ENCODE results near the gene E2F3. TPM values are rescaled to one million over a fixed set of nuclear protein-coding genes. Genes with fewer than 3 reads are reported as not detected.

E2F3 gene
- total RNA-seq, 1 experiment from 2014 or later = 13.8 TPM

DNA sequence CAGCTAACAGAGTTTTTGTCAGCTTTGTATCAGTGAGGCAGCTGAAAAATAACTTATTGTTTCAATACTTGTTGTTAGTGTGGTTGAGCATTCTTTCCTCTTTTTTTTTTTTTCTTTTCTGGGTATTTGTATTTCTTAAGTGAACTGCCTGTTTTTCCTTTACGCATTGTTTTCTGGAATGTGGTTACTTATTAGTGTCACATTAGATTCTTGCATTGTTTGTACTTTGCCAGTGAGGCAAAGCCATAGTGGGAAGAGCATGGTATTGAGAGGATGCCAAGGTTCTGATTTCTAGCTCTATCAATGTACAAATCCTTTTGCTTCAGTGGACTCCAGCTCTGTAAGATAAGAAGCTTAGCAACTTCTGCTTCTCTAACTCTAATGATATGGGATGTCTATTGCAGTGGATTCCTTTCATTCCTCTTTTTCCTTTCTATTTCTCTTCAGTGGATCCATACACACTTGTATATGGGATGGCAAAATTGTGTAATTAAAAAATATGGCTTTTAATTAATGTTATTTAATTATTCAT lies 136.5 kb downstream of the E2F3 start:
- Histone ChIP-seq H3K9me3 (ENCODE audit: low read length) (no peaks in the 10 kb centered on the region), H4K20me1 (ENCODE audit: insufficient read depth, low read depth, low read length) (no peaks in the 10 kb centered on the region), H3K4me3 (ENCODE audit: low read length) (no peak overlapping the region), H3K27me3 (ENCODE audit: low read length) (no peaks in the 10 kb centered on the region), H3K36me3 (ENCODE audit: insufficient read depth, low read length) (peaks cover 19% of the 10 kb centered on the region), H3K79me2 (ENCODE audit: low read length) (peaks cover 83% of the 10 kb centered on the region), H3K4me1 (ENCODE audit: low read length) (peaks cover 24% of the 10 kb centered on the region), H3K4me2 (ENCODE audit: low read depth, low read length, poor library complexity, severe bottlenecking) (no peak overlapping the region), H3K9ac (ENCODE audit: low read length) (no peak overlapping the region), H2AFZ (ENCODE audit: low read length) (no peak overlapping the region), H3K9me2 (replicated peaks; ENCODE audit: insufficient read depth, low read length) (no peaks in the 10 kb centered on the region), H3K27ac (ENCODE audit: low read length) (no peak overlapping the region)
- DNase-seq = peak; percentile 30

DNA sequence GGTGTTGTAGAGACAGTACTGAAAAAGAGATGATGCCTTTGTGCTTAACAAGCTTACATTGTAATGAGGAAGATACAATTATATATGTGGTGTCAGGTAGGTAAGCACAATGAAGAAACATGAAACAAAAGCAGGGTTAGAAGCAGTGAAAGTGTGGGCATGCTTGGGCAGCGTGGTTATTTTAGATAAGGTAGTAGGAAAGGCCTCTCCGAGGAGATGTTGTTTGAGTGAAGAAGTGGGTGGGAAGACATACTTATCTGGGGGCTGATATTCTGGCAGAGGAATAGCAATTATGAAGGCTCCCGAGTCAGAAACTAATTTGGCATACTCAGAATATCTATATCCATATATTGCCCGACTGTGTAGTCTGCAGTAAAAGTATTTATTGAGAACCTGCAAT lies 137.2 kb downstream of the E2F3 start:
- H4K20me1 ChIP-seq (ENCODE audit: insufficient read depth, low read depth, low read length) = no peaks in the 10 kb centered on the region
- peaks cover 88% of the 10 kb centered on the region for H3K79me2 ChIP-seq (ENCODE audit: low read length)
- H3K9ac ChIP-seq (ENCODE audit: low read length) = no peak overlapping the region
- peaks cover 18% of the 10 kb centered on the region for H3K4me1 ChIP-seq (ENCODE audit: low read length)
- no peaks in the 10 kb centered on the region for H3K9me2 ChIP-seq (replicated peaks; ENCODE audit: insufficient read depth, low read length)
- no peak overlapping the region for H3K27ac ChIP-seq (ENCODE audit: low read length)
- DNase-seq = no peak
- H3K27me3 ChIP-seq (ENCODE audit: low read length) = no peaks in the 10 kb centered on the region
- no peak overlapping the region for H3K4me3 ChIP-seq (ENCODE audit: low read length)
- H3K36me3 ChIP-seq (ENCODE audit: insufficient read depth, low read length) = peaks cover 21% of the 10 kb centered on the region
- H3K9me3 ChIP-seq (ENCODE audit: low read length) = no peaks in the 10 kb centered on the region
- H3K4me2 ChIP-seq (ENCODE audit: low read depth, low read length, poor library complexity, severe bottlenecking) = no peak overlapping the region
- no peak overlapping the region for H2AFZ ChIP-seq (ENCODE audit: low read length)

DNA sequence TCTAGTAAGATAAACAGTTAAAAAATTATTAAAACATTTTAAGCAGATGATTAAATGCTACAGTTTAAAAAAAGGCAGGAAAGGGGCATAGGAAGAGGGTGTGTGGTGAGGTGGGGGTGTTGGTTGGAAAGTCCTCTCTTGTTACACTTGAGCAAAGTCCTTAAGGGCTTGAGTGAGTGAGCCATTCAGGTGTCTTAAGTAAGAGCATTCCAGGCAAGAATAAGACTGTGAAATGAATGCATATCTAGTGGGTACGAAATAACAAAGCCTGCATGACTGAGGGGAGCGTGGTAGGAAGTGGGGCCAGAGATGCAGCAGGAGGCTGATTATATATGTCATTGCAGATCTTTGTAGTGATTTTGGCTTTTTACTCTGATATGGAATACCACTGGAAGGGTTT lies 137.7 kb downstream of the E2F3 start:
- DNase-seq = peak; percentile 29
- no peaks in the 10 kb centered on the region for H3K27me3 ChIP-seq (ENCODE audit: low read length)
- peaks cover 21% of the 10 kb centered on the region for H3K36me3 ChIP-seq (ENCODE audit: insufficient read depth, low read length)
- H4K20me1 ChIP-seq (ENCODE audit: insufficient read depth, low read depth, low read length) = no peaks in the 10 kb centered on the region
- H3K4me3 ChIP-seq (ENCODE audit: low read length) = no peak overlapping the region
- no peak overlapping the region for H3K27ac ChIP-seq (ENCODE audit: low read length)
- H3K4me2 ChIP-seq (ENCODE audit: low read depth, low read length, poor library complexity, severe bottlenecking) = no peak overlapping the region
- H2AFZ ChIP-seq (ENCODE audit: low read length) = no peak overlapping the region
- H3K4me1 ChIP-seq (ENCODE audit: low read length) = peaks cover 17% of the 10 kb centered on the region
- no peaks in the 10 kb centered on the region for H3K9me2 ChIP-seq (replicated peaks; ENCODE audit: insufficient read depth, low read length)
- no peak overlapping the region for H3K9ac ChIP-seq (ENCODE audit: low read length)
- peaks cover 91% of the 10 kb centered on the region for H3K79me2 ChIP-seq (ENCODE audit: low read length)
- no peaks in the 10 kb centered on the region for H3K9me3 ChIP-seq (ENCODE audit: low read length)

DNA sequence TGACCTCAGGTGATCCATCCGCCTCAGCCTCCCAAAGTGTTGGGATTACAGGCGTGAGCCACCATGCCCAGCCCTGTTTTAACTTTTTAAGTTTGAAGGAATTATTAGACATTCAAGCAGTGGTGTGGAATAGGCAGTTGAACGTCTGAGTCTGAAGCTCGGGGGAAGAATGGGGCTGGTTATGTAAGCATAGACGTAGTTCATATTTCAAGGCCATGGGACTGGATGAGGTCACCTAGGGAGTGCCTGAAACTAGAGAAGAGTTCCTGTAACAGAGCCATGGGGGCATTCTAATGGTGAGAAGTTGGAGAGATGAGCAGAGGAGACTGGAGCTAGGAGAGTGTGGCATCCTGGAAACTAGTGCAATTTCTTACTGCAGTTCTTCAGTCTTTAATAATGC lies 139.0 kb downstream of the E2F3 start:
- peaks cover 87% of the 10 kb centered on the region for H3K79me2 ChIP-seq (ENCODE audit: low read length)

DNA sequence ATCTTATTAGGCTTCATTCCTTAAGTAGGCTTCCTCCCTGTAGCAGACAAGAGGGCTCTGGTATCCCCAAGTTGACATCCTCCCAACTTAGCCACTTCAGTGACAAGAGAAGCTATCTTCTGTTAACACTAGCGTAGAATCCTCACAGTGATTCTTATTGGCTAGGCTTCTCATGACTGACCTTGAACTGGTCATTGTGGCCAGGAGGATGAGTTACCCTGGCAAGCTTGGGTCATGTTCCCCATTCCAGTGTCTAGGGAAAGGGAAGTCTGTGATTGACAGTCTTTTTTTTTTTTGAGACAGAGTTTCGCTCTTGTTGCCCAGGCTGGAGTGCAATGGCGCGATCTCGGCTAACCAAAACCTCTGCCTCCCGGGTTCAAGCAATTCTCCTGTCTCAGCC lies 139.7 kb downstream of the E2F3 start:
- Histone ChIP-seq H3K4me1 (ENCODE audit: low read length) (peaks cover 3% of the 10 kb centered on the region; the same call in 1 of the 2 replicates), H3K9ac (ENCODE audit: low read length) (no peak overlapping the region), H3K9me3 (ENCODE audit: low read length) (no peaks in the 10 kb centered on the region), H3K4me3 (ENCODE audit: low read length) (no peak overlapping the region), H3K4me2 (ENCODE audit: low read depth, low read length, poor library complexity, severe bottlenecking) (no peak overlapping the region), H3K27me3 (ENCODE audit: low read length) (no peaks in the 10 kb centered on the region), H3K79me2 (ENCODE audit: low read length) (peaks cover 85% of the 10 kb centered on the region), H3K9me2 (replicated peaks; ENCODE audit: insufficient read depth, low read length) (no peaks in the 10 kb centered on the region), H3K36me3 (ENCODE audit: insufficient read depth, low read length) (peaks cover 27% of the 10 kb centered on the region), H4K20me1 (ENCODE audit: insufficient read depth, low read depth, low read length) (no peaks in the 10 kb centered on the region), H2AFZ (ENCODE audit: low read length) (no peak overlapping the region), H3K27ac (ENCODE audit: low read length) (no peak overlapping the region)
- DNase-seq = no peak

More for the DNA sequence above, 139.0 kb downstream of the E2F3 start:
- Histone ChIP-seq H3K36me3 (ENCODE audit: insufficient read depth, low read length) (peaks cover 21% of the 10 kb centered on the region), H3K4me2 (ENCODE audit: low read depth, low read length, poor library complexity, severe bottlenecking) (no peak overlapping the region), H3K9ac (ENCODE audit: low read length) (no peak overlapping the region), H3K9me3 (ENCODE audit: low read length) (no peaks in the 10 kb centered on the region), H4K20me1 (ENCODE audit: insufficient read depth, low read depth, low read length) (no peaks in the 10 kb centered on the region), H3K27me3 (ENCODE audit: low read length) (no peaks in the 10 kb centered on the region), H3K4me3 (ENCODE audit: low read length) (no peak overlapping the region), H3K9me2 (replicated peaks; ENCODE audit: insufficient read depth, low read length) (no peaks in the 10 kb centered on the region), H3K4me1 (ENCODE audit: low read length) (peaks cover 10% of the 10 kb centered on the region), H2AFZ (ENCODE audit: low read length) (no peak overlapping the region), H3K27ac (ENCODE audit: low read length) (no peak overlapping the region)
- DNase-seq = peak; percentile 30

DNA sequence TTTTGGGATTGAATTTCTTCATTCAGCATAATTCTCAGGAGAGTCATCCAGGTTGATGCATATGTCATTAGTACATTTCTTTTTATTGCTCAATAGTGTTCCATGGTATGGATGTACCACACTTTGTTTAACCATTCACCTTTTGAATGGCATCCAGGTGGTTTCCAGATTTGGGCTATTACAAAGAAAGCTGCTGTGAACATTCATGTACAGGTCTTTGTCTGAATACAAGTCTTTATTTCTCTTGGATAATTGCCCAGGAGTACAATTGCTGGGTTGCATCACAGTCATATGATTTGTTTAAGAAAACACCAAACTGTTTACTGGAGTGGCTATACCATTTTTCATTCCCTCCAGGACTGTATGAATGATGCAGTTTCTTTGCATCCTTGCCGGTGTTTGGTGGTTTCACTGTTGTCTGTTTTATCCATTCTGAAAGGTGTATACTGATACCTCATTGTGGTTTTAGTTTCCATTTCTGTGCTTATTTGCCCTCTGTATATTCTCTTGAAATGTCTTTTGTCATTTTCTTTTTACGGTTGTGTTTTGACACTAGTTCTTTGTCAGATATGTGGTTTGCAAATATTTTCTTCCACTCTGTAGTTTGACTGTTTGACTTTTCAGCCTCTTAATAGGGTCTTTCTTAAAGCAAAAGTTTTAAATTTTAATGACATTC lies 141.4 kb downstream of the E2F3 start:
- Histone ChIP-seq H3K27me3 (ENCODE audit: low read length) (no peaks in the 10 kb centered on the region), H2AFZ (ENCODE audit: low read length) (no peak overlapping the region), H4K20me1 (ENCODE audit: insufficient read depth, low read depth, low read length) (no peaks in the 10 kb centered on the region), H3K9me3 (ENCODE audit: low read length) (no peaks in the 10 kb centered on the region), H3K36me3 (ENCODE audit: insufficient read depth, low read length) (peaks cover 42% of the 10 kb centered on the region), H3K4me3 (ENCODE audit: low read length) (no peak overlapping the region), H3K27ac (ENCODE audit: low read length) (no peak overlapping the region), H3K79me2 (ENCODE audit: low read length) (peaks cover 83% of the 10 kb centered on the region), H3K4me1 (ENCODE audit: low read length) (no peaks in the 10 kb centered on the region), H3K9me2 (replicated peaks; ENCODE audit: insufficient read depth, low read length) (no peaks in the 10 kb centered on the region), H3K4me2 (ENCODE audit: low read depth, low read length, poor library complexity, severe bottlenecking) (no peak overlapping the region), H3K9ac (ENCODE audit: low read length) (no peak overlapping the region)
- DNase-seq = peak; percentile 37

Small RNA genes within 50 kb of the gene (small RNA-seq; reads per million reads assigned to genes)
- gene RF00019 = not detected
- gene RNU6-141P = not detected

Other genes starting within 250 kb of the E2F3 start
- not detected in 2 replicates for gene MBOAT1, start 189.4 kb upstream of the E2F3 start, total RNA-seq (2014; rRNA removed; shearing (Covaris generic); ENCODE audit: low replicate concordance)
- 17.5 and 23.7 TPM in 2 replicates for gene CDKAL1, start 132.6 kb downstream of the E2F3 start, total RNA-seq (2014; rRNA removed; shearing (Covaris generic); ENCODE audit: low replicate concordance)

Measured in Karpas-422 (cell line).